NOMO-1 (cell line): ENCODE measurements around the gene SRGAP2.
"Not testable (repeated sequence)": the region's sequence is repeated elsewhere in the genome, so short reads cannot be mapped to it uniquely, and the experiment has no call there.

Experiments
- DNase-seq, 2 experiments: peaks; one replicate each; lab custom pipeline; 2025; ENCODE audit not compliant: unreplicated experiment in 2 of 2; lab: John Stamatoyannopoulos, UW

SRGAP2 gene

DNA sequence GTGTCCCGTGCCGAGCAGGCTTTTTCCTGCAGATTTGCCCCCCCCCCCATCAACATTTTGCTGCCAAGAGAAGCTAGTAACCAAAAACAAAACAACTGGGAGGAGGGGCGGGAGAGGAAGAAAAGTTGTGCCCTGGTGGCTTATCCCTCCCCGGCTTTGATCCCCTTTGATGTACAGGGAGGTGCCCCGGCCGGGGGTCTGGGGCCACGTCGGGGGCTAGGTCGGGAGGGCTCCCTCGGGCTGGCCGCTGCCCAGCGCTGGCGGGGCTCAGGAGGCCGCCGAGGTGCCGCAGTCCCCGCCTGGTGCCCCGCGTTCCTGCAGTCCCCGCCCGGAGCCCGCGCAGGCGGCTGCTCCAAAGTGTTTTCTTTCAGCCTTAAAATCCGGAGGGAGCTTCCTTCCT, 1.5 kb downstream of the SRGAP2 start:
- DNase-seq: not testable (repeated sequence)

DNA sequence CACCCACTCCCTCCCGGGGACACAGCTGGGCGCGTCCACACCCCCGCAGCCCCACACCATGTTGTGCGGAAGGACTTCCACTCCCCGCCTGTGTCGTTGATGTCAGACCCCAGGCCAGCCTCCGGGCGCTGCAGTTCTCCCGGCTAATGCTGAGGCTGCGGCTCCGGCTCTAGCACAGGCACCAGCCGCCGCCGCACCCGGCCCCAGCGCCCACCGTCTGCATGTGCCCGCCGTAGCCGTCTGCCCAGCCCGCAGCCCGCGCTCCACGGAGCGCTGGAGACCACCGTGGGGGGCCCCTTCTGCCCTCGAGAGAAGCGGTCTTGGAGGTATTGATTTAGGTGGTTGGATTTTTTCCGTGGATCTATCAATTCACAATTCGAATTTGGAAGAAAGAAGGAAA, 2.2 kb downstream of the SRGAP2 start:
- DNase-seq: not testable (repeated sequence)

- DNase-seq: not testable (repeated sequence)
Observed at GRCh38 chr1:206210802-206211201, 7.5 kb downstream of the SRGAP2 start.

DNA sequence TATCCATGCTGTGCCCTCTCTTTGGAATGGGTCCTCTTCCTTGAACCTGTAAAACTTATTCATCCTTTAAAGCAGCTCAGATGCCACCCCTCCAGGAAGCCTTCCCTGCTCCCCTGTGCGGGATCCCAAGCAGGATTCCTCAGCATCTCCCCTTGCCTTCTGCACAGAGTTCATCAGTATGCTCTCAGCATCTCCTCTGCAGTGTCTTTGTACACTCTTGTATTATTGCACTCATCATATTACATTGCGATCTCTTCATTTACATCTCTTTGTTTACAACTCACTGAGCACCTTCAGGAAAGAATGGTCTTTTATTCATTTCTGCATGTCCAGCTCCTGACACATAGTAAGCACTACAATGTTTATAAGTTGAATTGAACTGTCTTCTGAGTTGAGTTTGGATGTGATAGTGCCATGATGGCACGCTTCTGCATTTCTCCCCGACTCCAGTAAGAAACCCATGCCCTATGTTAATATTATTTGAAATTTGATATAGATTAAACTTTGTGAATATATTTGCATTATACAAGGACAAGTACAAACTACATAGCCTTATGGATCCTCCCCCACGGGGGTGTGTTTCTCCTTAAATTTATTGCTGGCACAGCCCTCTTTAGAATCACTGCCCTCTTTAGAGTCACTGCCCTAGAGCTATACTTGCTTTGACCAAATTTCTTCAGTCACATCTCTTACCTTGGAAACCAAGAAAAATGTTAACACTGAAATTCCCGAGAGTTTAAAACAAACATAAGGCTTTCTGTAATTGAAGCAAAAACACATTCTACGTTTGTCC, 12.5 kb downstream of the SRGAP2 start:
- not testable (repeated sequence) for DNase-seq

GRCh38 chr1:206218285-206218684, 14.9 kb downstream of the SRGAP2 start:
- not testable (repeated sequence) for DNase-seq

DNA sequence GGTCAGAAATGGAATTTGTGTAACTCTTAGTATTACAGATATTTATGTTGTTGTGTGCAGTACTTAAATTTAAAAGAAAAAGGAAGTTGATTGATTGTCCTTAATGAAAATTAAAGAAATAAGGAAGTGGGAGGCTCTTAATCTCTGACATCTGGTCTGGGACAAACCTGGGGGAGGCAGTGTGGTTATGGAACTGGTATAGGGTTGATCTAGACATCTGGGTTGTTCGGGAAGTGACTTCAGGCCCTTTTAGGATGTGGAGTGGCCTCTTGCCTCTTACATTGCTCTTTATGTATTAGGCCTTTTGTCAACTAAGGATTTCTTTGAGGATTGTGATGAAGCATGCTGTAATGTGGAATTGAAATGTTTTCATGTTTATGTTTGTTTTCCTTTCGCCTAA, 15.4 kb downstream of the SRGAP2 start:
- not testable (repeated sequence) for DNase-seq

DNA sequence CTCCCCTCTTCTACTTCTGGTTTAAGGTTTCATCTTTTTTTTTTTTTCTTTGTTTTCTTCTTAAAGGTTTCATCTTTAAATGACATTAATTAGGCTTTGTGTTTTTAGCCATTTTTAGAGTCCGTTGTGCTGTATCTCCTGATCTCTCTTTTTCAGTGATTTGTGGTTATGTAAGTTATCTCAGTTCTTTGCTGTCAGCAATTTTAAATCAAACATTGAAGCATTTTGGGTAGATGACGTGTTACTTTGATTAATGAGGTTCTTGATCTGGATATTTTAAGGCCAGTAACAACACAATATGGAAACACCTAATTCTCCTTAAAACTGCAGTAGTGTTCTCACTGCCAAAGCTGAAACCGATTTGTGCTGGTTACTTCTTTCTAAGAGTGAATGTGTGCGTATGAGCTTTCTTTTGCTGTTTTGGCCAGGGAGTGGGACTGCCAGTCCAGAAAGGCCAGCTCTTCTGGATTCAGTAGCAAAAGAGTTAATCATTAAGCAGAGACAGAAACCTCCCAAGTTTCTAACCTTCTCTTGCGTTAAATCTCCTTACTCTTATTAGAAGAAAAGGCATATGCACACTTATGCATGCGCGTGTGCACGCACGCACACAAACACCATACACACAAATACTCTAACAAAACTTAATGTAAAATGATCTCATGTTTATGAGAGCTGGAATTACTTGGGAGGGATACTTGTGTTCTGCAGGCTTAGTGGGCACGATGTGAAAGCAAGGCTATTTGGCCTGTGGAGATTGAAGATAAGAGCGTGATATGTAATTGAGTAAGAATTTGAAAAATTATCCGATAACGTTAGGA, 16.4 kb downstream of the SRGAP2 start:
- DNase-seq: not testable (repeated sequence)

DNA sequence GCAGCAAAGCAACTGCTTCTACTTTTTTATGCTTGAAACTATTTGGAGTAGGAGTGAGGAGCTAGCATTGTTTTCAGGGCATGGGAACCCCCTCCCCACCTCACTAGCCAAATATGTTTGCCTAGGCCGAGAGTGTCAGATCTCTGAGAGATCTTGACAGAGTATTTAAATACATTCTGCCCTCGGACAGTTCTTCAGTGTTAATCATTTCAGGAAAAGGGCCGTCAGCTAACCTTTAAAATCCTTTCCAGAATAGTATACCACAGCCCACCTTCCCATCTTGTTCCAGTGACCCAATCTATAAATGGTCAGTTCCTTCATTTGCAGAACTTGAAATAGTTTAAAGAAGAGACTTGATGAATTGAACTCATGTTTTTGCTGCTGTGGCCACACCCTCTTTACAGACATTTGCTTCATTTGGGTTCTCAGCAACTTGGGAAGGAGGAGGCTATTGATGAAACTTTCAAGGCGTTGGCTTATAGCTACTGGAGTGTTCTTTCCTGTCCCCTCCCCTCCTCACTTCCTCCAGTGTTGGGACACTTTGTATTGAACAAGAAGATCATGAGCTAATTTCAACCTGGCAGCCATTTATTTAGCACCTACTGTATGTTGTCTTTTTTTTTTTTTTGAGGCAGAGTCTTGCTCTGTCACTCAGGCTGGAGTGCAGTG, 17.1 kb downstream of the SRGAP2 start:
- peak in 1 of 2 experiments; percentile 23 for DNase-seq

GRCh38 chr1:206221585-206221984, 18.2 kb downstream of the SRGAP2 start:
- not testable (repeated sequence) for DNase-seq

DNA sequence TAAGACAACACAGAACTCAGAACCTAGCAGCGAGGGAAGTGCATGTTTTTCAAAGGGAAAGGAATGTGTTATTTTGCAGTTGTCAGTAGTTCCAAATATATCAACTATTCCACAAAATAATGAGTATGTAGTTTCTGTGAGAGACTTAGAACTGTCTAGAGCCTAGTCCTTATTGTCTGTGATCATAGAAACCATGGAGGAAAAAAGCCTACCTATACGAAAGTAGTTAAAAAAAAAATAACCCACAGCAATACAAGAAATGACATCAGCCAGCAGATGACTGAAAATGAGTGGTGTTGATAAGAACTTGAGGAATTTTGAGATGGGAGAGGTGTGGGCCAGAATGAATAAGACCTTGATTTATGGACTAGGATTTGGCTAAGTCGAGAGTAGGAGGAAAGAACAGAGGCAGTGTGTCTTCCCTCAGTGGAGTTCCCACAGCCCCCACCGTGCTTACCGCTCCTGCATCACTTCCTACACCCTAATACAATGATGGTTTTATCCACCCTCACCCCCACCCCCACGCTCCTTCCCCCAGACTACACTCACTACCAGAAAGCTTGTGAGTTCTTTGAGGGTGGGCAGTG, 20.9 kb downstream of the SRGAP2 start:
- not testable (repeated sequence) for DNase-seq

GRCh38 chr1:206225386-206225785, 22.0 kb downstream of the SRGAP2 start:
- not testable (repeated sequence) for DNase-seq

- DNase-seq: not testable (repeated sequence)
Observed at GRCh38 chr1:206226886-206227285, 23.5 kb downstream of the SRGAP2 start.

GRCh38 chr1:206229286-206229685, 25.9 kb downstream of the SRGAP2 start:
- not testable (repeated sequence) for DNase-seq

- not testable (repeated sequence) for DNase-seq
Observed at GRCh38 chr1:206231989-206232388, 28.6 kb downstream of the SRGAP2 start.

DNA sequence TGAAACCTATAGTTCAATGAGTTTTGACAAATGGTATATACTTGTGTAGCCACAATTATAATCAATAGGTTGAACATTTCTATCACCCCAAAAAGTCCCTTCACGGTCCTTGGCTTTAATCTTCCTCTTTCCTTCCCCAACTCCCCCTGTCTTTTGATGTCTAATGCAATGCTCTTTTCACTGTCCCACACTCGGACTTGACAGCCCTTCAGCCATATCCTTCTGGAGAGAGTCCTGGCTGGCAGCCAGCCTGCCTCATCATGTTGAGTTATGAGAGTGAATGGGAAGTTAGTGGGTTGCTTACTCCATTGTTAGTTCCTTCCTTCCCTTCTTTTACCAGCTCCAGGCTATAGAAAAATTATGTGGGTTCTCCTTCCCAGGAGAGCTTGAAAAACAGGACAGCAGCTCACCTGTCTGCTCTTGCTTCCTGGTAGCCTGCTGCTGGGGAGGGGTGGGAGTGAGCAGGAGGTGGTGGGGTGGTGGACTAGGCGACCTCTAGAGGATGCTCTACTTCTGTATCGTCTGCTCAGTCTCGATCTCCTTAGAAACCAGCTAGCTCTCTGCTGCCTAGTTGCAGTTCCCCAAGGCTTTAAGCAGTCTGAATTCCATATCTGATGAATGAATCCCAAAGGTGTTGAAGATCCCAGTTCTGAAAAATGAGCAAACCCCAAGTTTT, 29.8 kb downstream of the SRGAP2 start:
- DNase-seq: not testable (repeated sequence)

GRCh38 chr1:206234189-206234916, 31.0 kb downstream of the SRGAP2 start:
- DNase-seq: not testable (repeated sequence)

DNA sequence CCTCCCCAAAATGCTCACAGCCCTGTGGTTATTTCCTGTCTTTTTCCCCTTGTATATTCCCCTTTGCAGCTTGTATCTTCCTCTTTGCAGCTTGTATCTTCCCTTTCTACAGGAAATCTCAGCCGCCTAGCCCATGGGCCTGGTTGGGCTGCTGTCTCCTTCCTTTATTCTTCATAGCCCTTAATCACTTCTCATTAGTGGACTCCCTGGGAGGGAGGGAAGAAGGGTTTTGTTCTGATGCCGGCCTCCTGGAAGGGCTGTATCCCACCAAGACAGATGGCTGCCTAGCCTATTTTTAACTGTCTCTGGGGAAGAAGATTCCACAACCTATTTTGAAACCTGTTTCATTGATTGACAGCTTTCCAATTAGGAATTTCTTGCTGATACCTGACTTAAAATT, 31.8 kb downstream of the SRGAP2 start:
- not testable (repeated sequence) for DNase-seq

DNA sequence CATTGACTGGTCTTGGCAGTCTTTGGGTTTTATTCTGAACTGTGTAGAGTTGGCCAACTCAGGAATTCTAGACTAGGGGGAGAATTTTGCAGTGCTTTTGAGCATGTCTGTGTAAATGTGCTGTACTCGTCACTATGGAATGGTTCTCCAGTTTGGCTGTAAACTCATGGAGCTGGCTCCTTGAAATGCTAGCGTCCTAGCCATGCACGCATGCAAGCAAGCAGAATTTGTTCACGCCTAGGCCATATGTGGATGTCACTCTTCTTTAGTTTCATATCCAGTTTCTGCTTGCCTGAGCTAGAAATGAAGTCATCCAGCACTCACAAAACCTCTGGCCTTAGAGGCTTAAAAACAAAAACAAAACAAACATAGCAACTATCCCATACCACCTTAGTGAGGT, 36.9 kb downstream of the SRGAP2 start:
- peak in 1 of 2 experiments; percentile 45 for DNase-seq

GRCh38 chr1:206243335-206243734, 40.0 kb downstream of the SRGAP2 start:
- peak in 1 of 2 experiments; percentile 69 for DNase-seq
